Subcutaneous abdominal adipose tissue (tissue), 5 donors: Measurements from ENCODE around the gene PARD3B.

Experiments used
- H3K27ac ChIP-seq: one replicate; pipeline ENCODE4 v1.7.0; 2013; ENCODE audit warnings: low read depth, mild to moderate bottlenecking, inconsistent platforms, low read length, moderate library complexity
- H3K27me3 ChIP-seq, 5 donors: one replicate each; pipeline ENCODE4 v1.7.0; 2013; ENCODE audit warnings: low read length in 5 of 5, inconsistent platforms in 1 of 5; ENCODE audit not compliant: control insufficient read depth in 5 of 5, insufficient read depth in 4 of 5
- H3K36me3 ChIP-seq, 5 donors: one replicate each; pipeline ENCODE4 v1.7.0; 2013; ENCODE audit warnings: low read length in 5 of 5; ENCODE audit not compliant: control insufficient read depth in 5 of 5, insufficient read depth in 5 of 5
- H3K4me1 ChIP-seq, 5 donors: one replicate each; pipeline ENCODE4 v1.7.0; 2013; ENCODE audit warnings: low read length in 5 of 5, mild to moderate bottlenecking in 3 of 5, moderate library complexity in 1 of 5; ENCODE audit not compliant: control insufficient read depth in 5 of 5, insufficient read depth in 5 of 5
- H3K4me3 ChIP-seq, 5 donors: one replicate each; pipeline ENCODE4 v1.7.0; 2013; ENCODE audit warnings: low read length in 5 of 5, low read depth in 1 of 5
- H3K9ac ChIP-seq, 5 donors: one replicate each; pipeline ENCODE4 v1.7.0; 2013; ENCODE audit warnings: low read length in 5 of 5, mild to moderate bottlenecking in 4 of 5, moderate library complexity in 3 of 5
- H3K9me3 ChIP-seq, 5 donors: one replicate each; pipeline ENCODE4 v1.7.0; 2013; ENCODE audit warnings: low read length in 5 of 5; ENCODE audit not compliant: control insufficient read depth in 5 of 5
- donor health status: healthy.
- donor health status: healthy.
- donor health status: healthy.
- donor health status: healthy.
- donor health status: healthy.

Gene PARD3B

DNA sequence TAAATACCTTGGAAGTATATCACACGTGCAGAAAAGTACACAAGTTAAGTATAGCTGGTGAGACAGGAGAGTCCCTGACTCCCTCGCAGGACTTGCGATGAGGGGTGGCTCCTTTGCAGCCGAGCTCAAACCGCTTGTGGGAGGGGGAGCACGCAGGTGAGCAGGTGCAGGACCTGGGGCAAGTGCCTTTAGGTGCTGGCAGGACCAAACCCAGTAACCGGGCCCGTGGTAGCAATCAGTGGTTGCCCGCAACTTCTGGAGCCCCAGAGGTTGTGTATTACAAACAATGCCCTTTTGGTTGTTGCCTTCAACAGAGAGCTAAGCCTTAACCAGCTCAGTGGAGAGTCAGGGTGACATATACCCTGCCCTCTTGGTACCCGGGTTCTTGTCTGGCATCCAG is 132.8 kb downstream of the PARD3B start:
- H3K4me1 ChIP-seq, result peaks cover 0 to 4% (median 0%) of the 10 kb centered on the region in 5 donors
- H3K27me3 ChIP-seq, result no peaks in the 10 kb centered on the region
- H3K4me3 ChIP-seq, result no peak overlapping the region
- peaks cover 0 to 3% (median 0%) of the 10 kb centered on the region in 5 donors for H3K9me3 ChIP-seq
- no peak overlapping the region for H3K27ac ChIP-seq
- H3K36me3 ChIP-seq, result no peaks in the 10 kb centered on the region
- no peak overlapping the region for H3K9ac ChIP-seq

GRCh38 chr2:204680576-204680975 is 135.3 kb downstream of the PARD3B start:
- no peak overlapping the region for H3K9ac ChIP-seq
- no peak overlapping the region for H3K27ac ChIP-seq
- H3K27me3 ChIP-seq, result no peaks in the 10 kb centered on the region
- no peaks in the 10 kb centered on the region for H3K36me3 ChIP-seq
- peaks cover 0 to 3% (median 0%) of the 10 kb centered on the region in 5 donors for H3K9me3 ChIP-seq
- no peak overlapping the region for H3K4me3 ChIP-seq
- peaks cover 0 to 4% (median 0%) of the 10 kb centered on the region in 5 donors for H3K4me1 ChIP-seq

GRCh38 chr2:204681412-204681811 is 136.1 kb downstream of the PARD3B start:
- Histone ChIP-seq H3K4me3 (no peak overlapping the region), H3K9ac (no peak overlapping the region), H3K9me3 (peaks cover 0 to 3% (median 0%) of the 10 kb centered on the region in 5 donors), H3K27me3 (no peaks in the 10 kb centered on the region), H3K4me1 (peaks cover 0 to 4% (median 0%) of the 10 kb centered on the region in 5 donors), H3K36me3 (peaks cover 0 to under 1% (median 0%) of the 10 kb centered on the region in 5 donors), H3K27ac (no peak overlapping the region)

DNA sequence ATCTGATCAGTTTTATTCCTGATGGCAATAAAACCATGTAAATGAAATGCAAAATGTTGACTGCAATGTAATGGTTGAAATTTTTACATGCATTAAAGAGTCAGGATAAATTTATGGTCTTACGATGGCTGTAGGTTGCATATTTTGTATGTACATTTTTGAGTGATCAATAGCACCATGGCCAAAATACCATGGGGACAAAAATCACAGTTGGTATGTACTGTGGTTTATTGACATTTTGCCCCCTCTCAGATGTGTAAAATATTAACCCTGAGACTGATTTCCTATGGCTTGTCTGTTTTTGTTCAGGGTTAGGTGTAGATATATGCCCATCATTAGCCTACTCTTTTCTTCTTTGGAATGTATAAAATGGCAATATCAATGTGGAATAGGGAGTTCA is 138.1 kb downstream of the PARD3B start:
- Histone ChIP-seq H3K9ac (no peak overlapping the region), H3K4me1 (peaks cover 0 to 4% (median 0%) of the 10 kb centered on the region in 5 donors), H3K27me3 (no peaks in the 10 kb centered on the region), H3K27ac (no peak overlapping the region), H3K4me3 (no peak overlapping the region), H3K9me3 (peaks cover 0 to 2% (median 0%) of the 10 kb centered on the region in 5 donors), H3K36me3 (peaks cover 0 to 4% (median 0%) of the 10 kb centered on the region in 5 donors)

GRCh38 chr2:204686406-204686805 is 141.1 kb downstream of the PARD3B start:
- no peak overlapping the region for H3K27ac ChIP-seq
- H3K4me1 ChIP-seq, result peaks cover 0 to 3% (median under 1%) of the 10 kb centered on the region in 5 donors
- no peak overlapping the region for H3K9ac ChIP-seq
- H3K27me3 ChIP-seq, result no peaks in the 10 kb centered on the region
- H3K36me3 ChIP-seq, result peaks cover 0 to 4% (median 0%) of the 10 kb centered on the region in 5 donors
- no peaks in the 10 kb centered on the region for H3K9me3 ChIP-seq
- no peak overlapping the region for H3K4me3 ChIP-seq

DNA sequence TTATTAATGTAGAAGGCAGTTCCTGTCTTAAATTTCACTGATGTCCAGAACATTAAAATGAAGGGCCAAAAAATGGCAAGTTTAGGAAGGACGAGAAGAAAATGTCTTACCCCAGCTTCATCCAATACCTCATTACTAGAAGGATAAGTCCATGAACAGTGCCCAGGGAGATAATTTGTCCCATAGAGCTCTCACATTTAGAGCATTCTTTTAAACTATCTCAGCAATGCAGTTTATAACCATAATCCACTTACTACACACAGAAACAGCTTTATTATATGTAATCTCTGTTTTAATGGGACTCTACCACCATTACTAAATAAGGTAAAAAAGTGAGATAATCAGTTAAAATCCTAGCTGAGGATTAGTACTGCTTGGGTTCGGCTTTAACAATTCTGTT is 142.5 kb downstream of the PARD3B start:
- H3K36me3 ChIP-seq, result peaks cover 0 to 4% (median 0%) of the 10 kb centered on the region in 5 donors
- no peak overlapping the region for H3K9ac ChIP-seq
- H3K4me3 ChIP-seq, result no peak overlapping the region
- H3K27ac ChIP-seq, result no peak overlapping the region
- H3K9me3 ChIP-seq, result no peaks in the 10 kb centered on the region
- peaks cover 0 to 8% (median 0%) of the 10 kb centered on the region in 5 donors for H3K4me1 ChIP-seq
- H3K27me3 ChIP-seq, result no peaks in the 10 kb centered on the region

- Histone ChIP-seq H3K9me3 (no peaks in the 10 kb centered on the region), H3K27ac (no peak overlapping the region), H3K4me1 (peaks cover 0 to 10% (median 4%) of the 10 kb centered on the region in 5 donors), H3K9ac (no peak overlapping the region), H3K4me3 (no peak overlapping the region), H3K27me3 (no peaks in the 10 kb centered on the region), H3K36me3 (no peaks in the 10 kb centered on the region)
These were observed 146.7 kb downstream of the PARD3B start for GRCh38 chr2:204691911-204692510.

DNA sequence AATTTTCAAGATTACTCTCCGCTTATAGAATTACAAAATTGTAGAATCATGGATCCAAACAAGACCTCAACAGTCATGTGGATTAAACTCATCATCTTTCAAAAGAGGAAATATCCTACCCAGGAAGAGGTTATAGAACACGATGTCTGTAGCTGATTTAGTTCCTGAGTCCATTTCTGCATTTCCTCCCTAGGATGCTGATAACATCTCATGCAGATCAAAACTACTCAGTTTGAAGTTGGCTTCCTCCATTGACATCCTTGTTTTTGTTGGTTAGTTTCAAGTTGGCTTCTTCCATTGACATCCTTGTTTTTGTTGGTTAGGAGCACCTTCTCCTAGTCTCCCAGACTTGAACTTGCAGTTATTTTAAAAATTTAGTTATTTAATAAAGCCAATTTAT is 147.5 kb downstream of the PARD3B start:
- Histone ChIP-seq H3K9me3 (no peaks in the 10 kb centered on the region), H3K27ac (no peak overlapping the region), H3K36me3 (no peaks in the 10 kb centered on the region), H3K27me3 (no peaks in the 10 kb centered on the region), H3K4me3 (no peak overlapping the region), H3K4me1 (peaks cover 0 to 10% (median 4%) of the 10 kb centered on the region in 5 donors), H3K9ac (no peak overlapping the region)

GRCh38 chr2:204693262-204693661 is 148.0 kb downstream of the PARD3B start:
- Histone ChIP-seq H3K27ac (no peak overlapping the region), H3K36me3 (no peaks in the 10 kb centered on the region), H3K4me1 (peaks cover 0 to 10% (median 4%) of the 10 kb centered on the region in 5 donors), H3K9ac (no peak overlapping the region), H3K27me3 (no peaks in the 10 kb centered on the region), H3K4me3 (no peak overlapping the region), H3K9me3 (no peaks in the 10 kb centered on the region)

DNA sequence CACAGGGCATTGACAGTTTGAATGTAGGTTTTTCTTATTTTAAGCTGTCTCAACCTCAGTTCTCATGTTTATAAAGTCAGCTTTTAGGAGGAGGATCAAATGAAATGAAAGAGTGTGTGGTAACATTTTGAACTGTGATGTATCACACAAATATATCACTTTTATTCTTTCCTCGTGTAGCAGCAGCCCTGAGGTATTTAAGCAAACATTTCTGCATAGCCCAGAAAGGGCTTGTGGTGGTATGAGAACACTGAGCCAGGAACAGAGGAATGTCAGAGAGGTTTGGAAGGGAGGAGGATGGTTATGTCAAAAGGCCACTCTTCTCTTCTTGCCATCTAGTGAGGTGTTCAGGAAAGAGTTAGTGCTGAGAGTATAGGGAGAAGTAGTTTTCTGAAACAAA is 150.2 kb downstream of the PARD3B start:
- no peak overlapping the region for H3K27ac ChIP-seq
- no peaks in the 10 kb centered on the region for H3K36me3 ChIP-seq
- H3K9me3 ChIP-seq, result no peaks in the 10 kb centered on the region
- no peaks in the 10 kb centered on the region for H3K27me3 ChIP-seq
- H3K9ac ChIP-seq, result no peak overlapping the region
- H3K4me3 ChIP-seq, result no peak overlapping the region
- peaks cover 0 to 10% (median 4%) of the 10 kb centered on the region in 5 donors for H3K4me1 ChIP-seq
